Stimulated activated CD8-positive, alpha-beta memory T cell treated with anti-CD3 and anti-CD28 coated beads, Interleukin-12 subunit alpha, Interleukin-12 subunit beta, amount 100 ng/mL, for 24 hours (primary cell): ENCODE data around the gene LPCAT4.
A peak's percentile ranks its signal among the peaks of the same experiment; 100 is the strongest.
"Not testable (repeated sequence)": the region's sequence is repeated elsewhere in the genome, so short reads cannot be mapped to it uniquely, and the experiment has no call there.

ENCODE experiments used
- DNase-seq: peaks from one replicate; pipeline ENCODE4 v3.0.0-alpha.2; 2020; ENCODE audit errors: extremely low read depth

The LPCAT4 gene

GRCh38 chr15:34367101-34368081 lies at the start of gene LPCAT4:
LPCAT4 (minus strand) TSS chr15:34367196; CDS start chr15:34367100, 96 bp downstream.
- DNase-seq, result peak; percentile 67

GRCh38 chr15:34409511-34409910 lies 42.5 kb upstream of the LPCAT4 start:
- DNase-seq, result not testable (repeated sequence)

- not testable (repeated sequence) for DNase-seq
Measured at GRCh38 chr15:34408973-34409372, 42.0 kb upstream of the LPCAT4 start.

GRCh38 chr15:34403899-34404298 lies 36.9 kb upstream of the LPCAT4 start:
- DNase-seq, result not testable (repeated sequence)

GRCh38 chr15:34403160-34403598 lies 36.2 kb upstream of the LPCAT4 start:
- not testable (repeated sequence) for DNase-seq

- not testable (repeated sequence) for DNase-seq
Measured at GRCh38 chr15:34397637-34398259, 30.8 kb upstream of the LPCAT4 start.

GRCh38 chr15:34392981-34393380 lies 26.0 kb upstream of the LPCAT4 start:
- not testable (repeated sequence) for DNase-seq

- not testable (repeated sequence) for DNase-seq
Measured at GRCh38 chr15:34389594-34390086, 22.6 kb upstream of the LPCAT4 start.

GRCh38 chr15:34381829-34382521 lies 15.0 kb upstream of the LPCAT4 start:
- not testable (repeated sequence) for DNase-seq

- not testable (repeated sequence) for DNase-seq
Measured at GRCh38 chr15:34380491-34380890, 13.5 kb upstream of the LPCAT4 start.

GRCh38 chr15:34376856-34377255 lies 9.9 kb upstream of the LPCAT4 start:
- DNase-seq, result no peak

GRCh38 chr15:34375541-34375940 lies 8.5 kb upstream of the LPCAT4 start:
- DNase-seq, result not testable (repeated sequence)

- DNase-seq, result no peak
Measured at GRCh38 chr15:34374816-34375215, 7.8 kb upstream of the LPCAT4 start.

- DNase-seq, result no peak
Measured at GRCh38 chr15:34373951-34374350, 7.0 kb upstream of the LPCAT4 start.

GRCh38 chr15:34370643-34371042 lies 3.6 kb upstream of the LPCAT4 start:
- DNase-seq, result no peak

- no peak for DNase-seq
Measured at GRCh38 chr15:34370129-34370528, 3.1 kb upstream of the LPCAT4 start.

GRCh38 chr15:34366271-34367065 lies 528 bp downstream of the LPCAT4 start:
- DNase-seq, result peak; percentile 11

- no peak for DNase-seq
Measured at GRCh38 chr15:34365836-34366235, 1.2 kb downstream of the LPCAT4 start.

GRCh38 chr15:34365091-34365825 lies 1.7 kb downstream of the LPCAT4 start:
- no peak for DNase-seq

GRCh38 chr15:34364041-34364440 lies 3.0 kb downstream of the LPCAT4 start:
- no peak for DNase-seq
